GM21367 (cell line): ENCODE data around the gene KLHDC10.
"Not testable (repeated sequence)": the region's sequence is repeated elsewhere in the genome, so short reads cannot be mapped to it uniquely, and the experiment has no call there.

Source experiments
- ATAC-seq: cut with Tn5 transposase; IDR thresholded peaks from one replicate; pipeline ENCODE4 v1.9.1; 2021; ENCODE audit not compliant: unreplicated experiment

The KLHDC10 gene

GRCh38 chr7:130069978-130070860, at the start of gene KLHDC10:
Gene KLHDC10, plus strand, starts transcription at chr7:130070534. Its CDS starts 110 bp downstream, at chr7:130070644.
- peak; percentile 93 for ATAC-seq

GRCh38 chr7:130021105-130021834, 49.1 kb upstream of the KLHDC10 start:
- ATAC-seq, result no peak

GRCh38 chr7:130022115-130022514, 48.2 kb upstream of the KLHDC10 start:
- ATAC-seq, result no peak

- no peak for ATAC-seq
Measured at GRCh38 chr7:130022623-130023175, 47.6 kb upstream of the KLHDC10 start.

GRCh38 chr7:130024390-130024789, 45.9 kb upstream of the KLHDC10 start:
- ATAC-seq, result no peak

- no peak for ATAC-seq
Measured at GRCh38 chr7:130032698-130033097, 37.6 kb upstream of the KLHDC10 start.

GRCh38 chr7:130037703-130038102, 32.6 kb upstream of the KLHDC10 start:
- ATAC-seq, result no peak

- ATAC-seq, result no peak
Measured at GRCh38 chr7:130040576-130040975, 29.8 kb upstream of the KLHDC10 start.

GRCh38 chr7:130047831-130048230, 22.5 kb upstream of the KLHDC10 start:
- no peak for ATAC-seq

GRCh38 chr7:130048906-130049305, 21.4 kb upstream of the KLHDC10 start:
- ATAC-seq, result no peak

- not testable (repeated sequence) for ATAC-seq
Measured at GRCh38 chr7:130052250-130052649, 18.1 kb upstream of the KLHDC10 start.

- not testable (repeated sequence) for ATAC-seq
Measured at GRCh38 chr7:130055198-130055597, 15.1 kb upstream of the KLHDC10 start.

- no peak for ATAC-seq
Measured at GRCh38 chr7:130062246-130062645, 8.1 kb upstream of the KLHDC10 start.

GRCh38 chr7:130063036-130063435, 7.3 kb upstream of the KLHDC10 start:
- ATAC-seq, result no peak

GRCh38 chr7:130064580-130064926, 5.8 kb upstream of the KLHDC10 start:
- ATAC-seq, result not testable (repeated sequence)

- no peak for ATAC-seq
Measured at GRCh38 chr7:130065500-130066152, 4.7 kb upstream of the KLHDC10 start.

GRCh38 chr7:130069179-130069977, 956 bp upstream of the KLHDC10 start:
- no peak for ATAC-seq

- no peak for ATAC-seq
Measured at GRCh38 chr7:130070861-130071622, 708 bp downstream of the KLHDC10 start.

GRCh38 chr7:130071701-130072622, 1.6 kb downstream of the KLHDC10 start:
- ATAC-seq, result peak; percentile 43
